GM19043 (cell line): Measurements from ENCODE around the gene CDR2.
"Not testable (repeated sequence)": the region's sequence is repeated elsewhere in the genome, so short reads cannot be mapped to it uniquely, and the experiment has no call there.

Experiments used
- ATAC-seq: cut with Tn5 transposase; IDR thresholded peaks from one replicate; pipeline ENCODE4 v1.9.1; 2021; ENCODE audit warnings: low read depth; ENCODE audit not compliant: unreplicated experiment

Gene CDR2

DNA sequence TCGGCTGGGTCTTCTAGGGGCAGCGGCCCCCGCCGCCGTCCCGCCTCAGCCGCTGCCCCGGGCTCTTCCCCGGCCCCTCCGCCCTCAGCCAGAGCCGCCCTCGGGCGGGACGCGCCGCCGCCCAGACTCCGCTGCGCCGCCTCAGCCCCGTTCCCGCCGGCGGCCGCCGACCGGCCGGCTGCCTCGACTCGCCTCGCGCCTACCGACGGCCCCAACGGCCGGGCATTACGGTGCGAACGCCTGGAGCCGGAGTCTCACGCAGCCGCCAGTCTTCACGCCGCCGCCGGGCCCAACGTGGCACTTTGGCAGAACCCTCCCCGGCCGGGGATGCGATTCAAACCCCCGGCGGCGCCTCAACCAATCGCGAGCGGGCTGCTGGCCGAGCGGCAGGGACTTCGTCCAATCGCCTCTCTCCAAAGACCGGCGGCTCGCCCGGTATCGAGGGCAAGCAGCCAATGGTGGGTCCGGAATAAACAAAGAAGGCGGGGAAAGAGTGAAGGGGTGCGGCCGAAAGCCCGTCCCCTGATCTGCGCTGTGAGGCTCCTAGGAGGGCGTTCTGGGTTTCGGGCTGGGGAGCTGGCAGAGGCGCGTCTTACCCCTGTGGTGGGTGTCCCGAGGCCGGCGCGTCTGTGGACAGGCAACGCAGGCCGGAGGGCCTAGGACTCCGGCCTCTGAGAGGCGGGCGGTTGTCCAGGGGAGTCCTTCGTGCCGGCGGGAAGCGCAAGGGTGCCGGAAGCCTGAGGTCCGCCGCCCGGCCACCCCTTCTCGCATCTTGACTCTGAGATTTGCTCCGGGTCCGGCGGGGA is at the start of gene CDR2:
TSS of gene CDR2 (minus strand) at position 309 of the 806 bp plus-strand sequence. CDS start 310 bp downstream, outside the sequence.
- ATAC-seq = peak; percentile 90

DNA sequence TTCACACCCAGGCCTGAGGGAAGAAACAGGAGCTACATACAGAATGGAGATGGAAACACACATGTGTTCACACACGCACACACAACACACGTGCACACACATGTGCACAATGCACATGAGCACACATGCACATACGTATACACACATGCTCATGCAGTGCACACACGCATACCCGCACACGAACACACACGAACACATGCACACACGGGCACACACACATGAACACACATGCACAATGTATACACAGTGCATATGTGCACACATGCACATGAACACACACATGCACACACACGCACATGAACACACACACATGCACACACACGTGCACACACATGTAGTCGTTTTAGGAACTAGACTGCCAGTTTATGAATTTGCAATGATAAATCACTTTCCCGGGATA is 49.3 kb upstream of the CDR2 start:
- ATAC-seq = no peak

DNA sequence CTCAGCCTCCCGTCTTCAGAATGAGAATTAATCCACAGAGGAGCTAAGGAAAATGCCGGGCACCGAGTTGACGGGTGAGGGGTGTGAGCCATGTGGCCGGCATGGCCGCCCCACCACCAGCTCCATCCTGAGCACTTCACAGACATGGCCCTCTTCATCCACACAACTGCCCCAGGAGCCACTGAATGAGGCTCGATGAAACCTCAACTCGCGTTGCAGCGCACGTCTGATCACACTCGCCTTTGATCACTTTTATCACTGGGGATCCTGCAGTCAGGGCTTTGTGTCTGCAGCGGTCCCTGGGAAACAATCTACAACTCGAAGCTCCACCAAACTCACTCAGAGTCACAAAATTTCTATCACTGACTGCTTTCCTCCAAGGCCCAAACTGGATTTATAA is 46.7 kb upstream of the CDR2 start:
- no peak for ATAC-seq

DNA sequence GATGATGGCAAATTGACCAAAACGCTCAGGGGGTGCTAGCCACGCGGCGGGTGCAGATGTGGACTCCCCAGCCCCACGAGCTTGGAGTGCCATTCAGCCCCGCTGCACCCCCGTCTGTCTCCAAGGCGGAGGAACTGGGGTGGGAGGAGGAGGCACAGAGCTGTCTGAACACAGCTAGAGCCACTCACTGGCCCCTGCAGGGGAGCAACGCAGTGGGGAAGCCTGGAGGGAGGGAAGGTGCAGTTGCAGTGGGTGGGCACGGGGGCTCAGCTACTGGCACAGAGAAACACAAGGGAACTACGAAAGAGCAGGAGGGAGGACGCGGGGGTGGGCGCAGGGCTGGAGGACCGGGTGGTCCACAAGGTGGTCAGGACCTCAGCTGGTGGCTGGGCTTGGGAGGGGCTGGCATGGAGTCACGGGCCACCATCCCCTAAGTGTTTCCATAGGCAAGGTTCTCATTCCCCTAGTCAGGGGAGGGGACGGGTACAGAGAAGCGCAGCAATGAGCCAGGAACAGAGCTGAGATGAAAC is 46.3 kb upstream of the CDR2 start:
- ATAC-seq = no peak

DNA sequence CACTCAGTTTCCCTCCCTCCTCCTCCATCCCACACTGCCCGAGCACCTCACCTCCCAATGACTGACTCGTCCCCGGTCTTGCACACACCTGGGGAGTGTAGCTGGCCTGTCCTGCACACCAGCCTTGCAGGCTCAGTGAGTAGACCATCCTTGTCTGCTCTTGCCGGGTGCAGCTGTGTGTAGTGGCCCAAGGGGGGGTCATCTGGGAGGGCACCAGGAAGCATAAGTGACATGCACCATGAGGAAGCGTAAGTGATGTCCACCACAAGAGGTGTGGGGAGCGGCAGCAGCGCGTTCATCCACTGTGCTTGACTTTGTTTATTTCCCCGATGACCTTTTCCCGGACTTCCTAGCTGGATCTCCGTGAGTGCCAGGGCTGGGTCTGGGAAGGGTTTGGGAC is 45.5 kb upstream of the CDR2 start:
- no peak for ATAC-seq

DNA sequence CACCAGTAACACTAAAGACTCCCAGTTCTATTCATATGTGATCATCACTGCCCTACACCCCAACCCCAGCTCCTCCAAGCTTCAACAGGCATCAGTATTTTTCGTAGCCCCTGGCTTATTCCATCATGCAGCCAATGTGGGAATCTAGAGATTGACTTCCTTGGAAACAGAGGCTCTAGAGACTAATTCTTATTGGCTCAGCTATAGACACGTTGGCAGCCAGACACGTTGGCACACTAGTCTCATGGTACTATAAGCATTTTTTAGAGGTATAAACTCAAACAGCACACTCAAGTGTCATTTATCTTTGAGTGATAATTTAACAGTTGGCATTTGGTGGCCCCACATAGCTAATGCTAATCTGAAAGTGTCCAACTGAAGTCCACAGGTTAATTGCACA is 44.4 kb upstream of the CDR2 start:
- no peak for ATAC-seq

DNA sequence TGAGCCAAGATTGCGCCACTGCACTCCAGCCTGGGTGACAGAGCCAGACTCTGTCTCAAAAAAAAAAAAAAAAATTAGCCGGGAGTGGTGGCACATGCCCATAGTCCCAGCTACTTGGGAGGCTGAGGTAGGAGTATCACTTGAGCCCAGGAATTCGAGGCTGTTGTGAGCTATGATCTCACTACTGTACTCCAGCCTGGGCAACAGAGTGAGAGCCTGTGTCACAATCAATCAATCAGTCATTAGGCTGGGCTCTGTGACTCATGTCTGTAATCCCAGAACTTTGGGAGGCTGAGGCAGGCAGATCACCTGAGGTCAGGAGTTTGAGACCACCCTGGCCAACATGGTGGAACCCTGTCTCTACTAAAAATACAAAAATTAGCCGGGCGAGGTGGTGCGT is 43.4 kb upstream of the CDR2 start:
- ATAC-seq = not testable (repeated sequence)

DNA sequence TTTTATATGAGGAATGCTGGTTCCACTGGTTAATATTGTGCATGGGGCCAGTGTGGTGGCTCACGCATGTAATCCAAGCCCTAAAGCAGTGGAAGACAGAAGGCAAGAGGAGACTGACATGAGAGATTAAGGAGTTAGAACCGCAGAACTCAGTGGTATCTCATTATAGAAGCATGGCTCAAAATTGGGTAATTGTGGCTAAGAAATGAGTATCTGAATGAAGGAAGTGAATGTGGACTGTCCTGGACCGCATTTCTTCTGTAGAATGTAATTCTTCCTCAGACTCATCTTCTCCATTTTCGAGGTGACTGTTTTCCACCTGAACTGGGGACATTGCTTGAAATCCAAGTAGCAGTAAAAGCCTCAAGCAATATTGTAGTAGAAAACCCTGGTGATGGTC is 42.6 kb upstream of the CDR2 start:
- ATAC-seq = no peak

DNA sequence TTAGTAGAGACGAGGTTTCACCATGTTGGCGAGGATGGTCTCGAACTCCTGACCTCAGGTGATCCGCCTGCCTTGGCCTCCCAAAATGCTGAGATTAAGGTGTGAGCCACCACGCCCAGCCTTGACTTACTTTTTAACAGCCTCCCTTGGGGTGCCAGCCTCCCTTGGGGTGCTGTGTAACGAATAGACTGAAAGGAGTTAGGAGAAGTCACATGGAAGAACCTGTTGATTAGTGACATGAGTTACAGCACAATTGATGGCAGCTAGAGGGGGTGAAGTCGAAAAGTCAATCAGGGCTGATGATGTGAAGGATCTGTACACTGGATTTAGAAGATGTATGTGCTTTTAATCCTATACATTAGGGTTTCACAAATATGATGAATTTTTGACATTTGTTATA is 39.4 kb upstream of the CDR2 start:
- ATAC-seq = no peak

DNA sequence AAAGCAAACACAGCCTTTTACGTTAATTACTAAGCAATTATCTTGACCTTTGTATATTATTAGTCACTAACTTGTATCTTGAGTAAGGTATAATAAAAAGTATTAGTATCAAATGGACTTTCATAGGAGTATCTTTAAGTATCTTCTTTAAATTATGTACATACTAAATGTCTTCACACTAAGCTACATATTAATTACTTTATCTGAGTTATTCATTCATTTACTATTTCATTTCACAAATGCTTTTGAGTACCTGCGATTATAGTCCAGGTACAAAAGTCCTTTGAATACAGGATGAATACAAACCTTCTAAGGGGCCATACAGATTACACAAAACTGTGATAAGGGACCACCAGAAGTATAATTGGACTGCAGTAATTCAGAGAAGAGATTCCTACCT is 33.1 kb upstream of the CDR2 start:
- ATAC-seq = no peak

DNA sequence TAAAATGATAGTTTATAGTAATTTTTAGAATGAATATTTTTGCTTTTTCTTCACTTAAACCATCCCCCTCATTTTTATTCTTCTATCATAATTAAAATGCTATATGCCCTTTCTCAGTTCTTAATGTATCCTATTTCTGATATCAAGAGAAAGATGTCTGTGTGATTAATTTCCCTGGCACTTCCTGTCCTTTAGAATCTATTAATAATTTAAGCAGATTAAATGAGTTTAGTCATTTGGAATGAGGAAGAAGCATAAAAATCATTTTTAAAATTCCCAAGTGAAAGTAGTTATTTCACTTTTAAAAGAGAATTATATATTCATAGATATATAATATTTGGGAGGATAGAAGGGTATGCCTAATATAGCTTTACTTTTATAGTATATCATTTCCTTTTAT is 27.8 kb upstream of the CDR2 start:
- no peak for ATAC-seq

DNA sequence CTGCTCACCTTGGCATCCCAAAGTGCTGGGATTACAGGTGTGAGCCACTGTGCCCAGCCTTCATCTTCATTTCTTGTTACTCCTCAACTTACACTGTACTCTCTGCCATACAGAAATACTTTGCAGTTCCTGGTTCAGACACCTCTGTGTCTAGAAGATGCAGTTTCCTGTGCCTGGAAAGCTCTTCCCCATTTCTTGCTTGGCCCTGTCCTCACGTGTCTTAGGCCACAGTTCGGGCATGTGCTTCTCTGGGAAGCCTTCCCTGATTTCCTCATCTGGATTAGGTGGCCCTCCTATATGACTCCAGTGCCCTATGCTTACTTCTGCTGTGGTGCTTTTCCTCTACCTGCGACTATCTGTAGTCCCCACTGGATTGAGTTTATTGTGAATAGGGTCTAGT is 26.5 kb upstream of the CDR2 start:
- ATAC-seq = no peak

DNA sequence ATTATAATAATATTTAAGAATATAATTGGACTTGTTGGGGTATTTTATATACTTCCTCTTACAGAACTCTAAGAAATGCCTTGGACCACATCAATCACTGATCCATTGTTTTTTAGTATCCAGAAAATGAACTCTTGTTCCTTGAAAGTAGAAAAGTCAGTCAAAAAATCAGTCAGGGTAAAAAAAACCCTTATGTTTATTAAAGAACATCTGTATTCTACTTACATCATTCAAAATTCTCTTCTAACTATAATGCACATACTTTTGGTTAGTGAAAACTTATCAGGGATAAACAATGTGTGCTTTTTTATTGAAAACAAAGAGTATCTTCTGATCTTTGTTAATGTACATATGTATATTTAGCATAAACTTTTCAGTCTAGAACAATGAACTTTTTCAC is 23.5 kb upstream of the CDR2 start:
- ATAC-seq = no peak

DNA sequence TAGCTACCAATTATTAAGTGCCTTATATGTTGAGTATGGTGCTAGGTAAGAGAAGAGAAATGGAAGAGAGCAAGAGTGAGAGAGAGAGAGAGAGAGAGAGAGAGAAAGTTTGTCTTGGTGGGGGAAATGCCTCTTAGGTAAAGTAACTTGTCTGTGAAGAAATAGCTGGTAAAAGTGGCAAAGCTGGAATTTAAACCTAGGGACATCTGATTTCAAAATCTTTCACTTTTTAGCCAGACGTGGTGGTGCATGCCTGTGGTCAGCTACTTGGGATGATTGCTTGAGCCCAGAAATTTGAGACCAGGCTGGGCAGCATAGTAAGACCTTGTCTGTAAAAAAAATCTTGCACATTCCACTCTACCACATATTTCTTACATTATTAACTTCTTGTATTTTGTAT is 23.0 kb upstream of the CDR2 start:
- no peak for ATAC-seq

DNA sequence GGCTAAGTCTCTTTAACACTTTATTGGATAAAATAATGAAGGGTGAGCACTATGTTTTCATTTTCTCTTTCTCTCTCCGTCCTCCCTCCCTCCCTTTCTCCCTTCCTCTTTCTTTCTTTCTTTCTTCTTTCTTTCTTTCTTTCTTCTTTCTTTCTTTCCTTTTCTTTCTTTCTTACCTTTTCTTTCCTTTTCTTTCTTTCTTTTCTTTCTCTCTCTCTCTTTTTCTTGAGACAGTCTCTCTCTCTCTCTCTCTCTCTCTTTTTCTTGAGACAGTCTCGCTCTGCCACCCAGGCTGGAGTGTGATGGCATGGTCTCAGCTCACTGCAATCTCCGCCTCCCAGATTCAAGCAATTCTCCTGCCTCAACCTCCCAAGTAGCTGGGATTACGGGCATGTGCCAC is 21.5 kb upstream of the CDR2 start:
- no peak for ATAC-seq

DNA sequence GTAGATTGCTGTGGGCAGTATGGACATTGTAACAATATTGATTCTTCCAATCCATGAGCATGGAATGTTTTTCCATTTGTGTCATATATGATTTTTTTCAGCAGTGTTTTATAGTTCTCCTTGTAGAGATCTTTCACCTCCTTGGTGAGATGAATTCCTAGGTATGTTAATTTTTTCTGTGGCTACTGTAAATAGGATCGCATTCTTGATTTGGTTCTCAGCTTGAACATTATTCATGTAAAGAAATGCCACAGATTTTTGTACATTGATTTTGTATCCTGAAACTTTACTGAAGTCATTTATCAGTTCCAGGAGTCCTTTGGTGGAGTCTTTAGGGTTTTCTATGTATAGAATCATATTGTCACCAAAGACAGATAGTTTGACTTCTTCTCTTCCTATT is 19.7 kb upstream of the CDR2 start:
- ATAC-seq = no peak

DNA sequence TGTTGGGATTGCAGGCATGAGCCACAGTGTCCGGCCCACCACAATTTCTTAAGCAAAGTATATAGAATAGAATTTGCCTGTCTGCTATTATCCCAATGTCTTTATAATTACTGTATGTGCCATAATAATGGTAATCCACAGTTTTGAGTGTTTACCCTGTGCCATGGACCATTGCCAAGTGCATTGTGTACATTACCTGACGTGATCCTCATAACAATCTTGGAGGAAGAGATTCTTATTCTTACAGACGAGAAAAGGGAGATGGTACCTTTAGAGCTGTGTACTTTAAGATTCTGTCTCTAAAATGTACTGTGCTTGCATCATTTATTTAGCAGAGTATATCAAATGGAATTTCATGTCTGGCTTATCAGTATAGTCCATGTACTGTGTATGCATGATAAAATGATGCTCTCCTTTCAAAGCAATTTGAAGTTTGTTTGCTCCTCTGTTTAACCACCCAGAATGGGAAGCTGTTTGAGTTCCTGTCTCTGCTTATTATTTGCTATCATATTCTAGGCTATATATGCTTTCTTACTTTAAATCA is 13.8 kb upstream of the CDR2 start:
- ATAC-seq = no peak

DNA sequence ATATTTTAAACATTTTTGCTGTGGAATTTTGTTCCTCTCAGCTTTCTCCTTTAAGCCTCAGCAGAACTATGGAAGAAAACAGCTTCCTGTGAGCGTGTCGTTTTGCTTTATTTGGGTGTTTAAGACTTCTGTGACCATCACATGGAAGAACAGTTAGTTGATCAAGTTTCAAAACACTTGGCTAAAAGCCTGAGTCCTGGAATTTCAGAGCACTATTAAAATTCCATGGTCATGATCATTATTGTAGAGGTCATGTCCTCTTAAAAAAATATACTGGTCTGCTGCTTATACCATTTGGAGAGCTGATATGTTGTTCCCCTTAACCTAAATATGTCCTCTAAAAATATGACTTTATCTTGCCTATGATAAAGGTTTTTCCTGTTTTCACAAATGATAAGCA is 12.6 kb upstream of the CDR2 start:
- ATAC-seq = no peak

DNA sequence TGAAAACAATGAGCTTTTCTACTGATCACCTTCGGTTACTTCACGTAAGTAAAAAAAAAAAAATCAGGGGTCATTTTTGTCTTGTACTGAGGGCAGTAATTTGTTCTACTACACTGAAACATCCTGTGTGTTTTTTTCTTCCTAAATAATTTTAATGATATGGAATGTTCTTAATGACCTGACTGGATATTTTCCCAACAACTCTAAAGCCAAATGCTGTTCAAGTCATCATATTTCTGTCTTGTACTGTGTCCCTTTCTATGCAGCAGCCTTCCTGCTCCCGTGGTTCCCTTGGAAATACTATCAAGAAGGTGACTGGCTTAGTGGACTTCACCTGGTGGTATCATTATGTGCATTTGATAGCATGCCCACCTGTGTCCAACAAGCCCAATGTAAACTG is 10.8 kb upstream of the CDR2 start:
- ATAC-seq = no peak

DNA sequence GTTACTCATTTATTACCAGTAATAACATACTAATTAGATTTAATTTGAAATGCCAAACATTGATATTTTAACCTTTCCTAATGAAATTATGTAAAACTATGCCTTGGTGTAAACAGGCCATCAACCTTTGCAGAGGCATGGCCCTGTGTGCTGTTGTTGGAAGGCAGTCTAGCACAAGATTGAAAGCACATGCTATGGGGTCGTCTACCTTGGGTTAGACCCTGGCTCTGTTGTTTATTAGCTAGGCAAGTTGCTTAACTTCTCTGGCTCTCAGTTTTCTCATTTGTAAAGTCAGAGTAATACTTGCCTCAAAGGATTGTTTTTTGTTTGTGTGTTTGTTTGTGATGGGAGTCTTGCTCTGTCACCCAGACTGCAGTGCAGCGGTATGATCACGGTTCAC is 9.4 kb upstream of the CDR2 start:
- no peak for ATAC-seq

DNA sequence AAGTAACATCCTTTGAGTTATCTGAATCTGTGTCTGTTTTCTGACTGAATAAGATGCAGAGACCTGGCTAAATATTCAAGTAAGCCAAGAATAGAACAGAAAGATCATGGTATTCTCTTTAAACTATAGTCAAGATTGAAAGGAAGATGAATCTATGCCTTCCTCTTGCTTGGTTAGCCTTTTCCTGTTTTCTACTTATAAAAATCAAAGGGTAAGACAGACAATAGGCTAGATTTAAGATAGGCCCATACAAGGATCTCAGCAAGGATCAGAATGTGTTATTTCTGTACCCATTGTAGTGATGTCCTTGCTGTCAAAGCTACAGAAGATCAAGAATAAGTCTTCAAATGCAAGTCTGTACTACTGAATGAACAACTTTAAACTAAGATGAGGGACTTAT is 7.0 kb upstream of the CDR2 start:
- no peak for ATAC-seq

DNA sequence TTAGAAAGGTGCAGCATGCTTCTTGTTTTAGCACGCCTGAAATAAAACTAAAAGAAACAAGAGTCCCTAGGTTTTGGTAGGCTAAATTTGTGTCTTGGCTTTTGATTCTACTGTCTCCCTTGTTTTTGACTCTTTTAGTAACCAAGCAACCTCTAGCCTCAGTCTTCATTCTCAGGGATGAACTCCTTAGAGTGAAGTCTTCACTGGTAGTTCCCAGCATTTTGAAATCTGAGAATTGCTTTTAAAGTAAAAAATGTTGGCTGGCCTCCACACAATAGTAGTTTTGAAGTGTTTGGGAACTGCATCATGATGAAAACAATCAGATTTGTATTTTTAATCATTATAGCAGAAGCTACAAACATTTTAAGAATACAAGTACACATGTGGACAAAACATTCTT is 6.1 kb upstream of the CDR2 start:
- no peak for ATAC-seq
